Uterus (tissue), 2 donors: ENCODE results near the gene PPARA.

Experiments
- POLR2A ChIP-seq, 2 donors: fragments of 450-650 bp; IDR thresholded peaks; one replicate each; pipeline ENCODE4 v1.6.1; 2016; ENCODE audit warnings: antibody characterized with exemption in 2 of 2, mild to moderate bottlenecking in 1 of 2, moderate library complexity in 1 of 2
- TF ChIP-seq, protein P1 (sequence below), 4 experiments: fragments of 200-600 bp in 2 of 4; fragments of 450-650 bp in 2 of 4; sonication (generic) in 2 of 4; IDR thresholded peaks; one replicate each; pipeline ENCODE4 v1.5.1; 2016 to 2019; ENCODE audit warnings: antibody characterized with exemption in 4 of 4, mild to moderate bottlenecking in 2 of 4, moderate library complexity in 1 of 4

DNA sequence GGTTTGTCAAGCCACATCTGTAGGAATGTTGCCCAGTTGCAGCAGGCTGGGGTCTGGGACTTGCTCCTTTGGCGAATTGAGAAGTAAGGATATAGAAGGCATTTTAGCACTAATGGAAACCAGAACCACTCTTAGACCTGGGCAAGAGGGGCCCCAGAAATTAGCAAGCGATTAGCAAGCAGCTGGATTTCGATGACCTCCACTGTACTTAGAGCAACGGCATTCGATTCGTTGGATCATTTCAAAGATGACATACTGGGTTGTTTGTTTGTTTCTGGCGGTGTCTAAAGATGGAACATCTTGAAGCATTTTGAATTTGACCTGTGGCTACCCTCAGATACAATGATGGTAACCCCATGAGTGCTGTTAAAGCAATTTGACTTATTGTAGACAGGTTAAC, 100.9 kb downstream of the PPARA start:
- no peak for TF ChIP-seq POLR2A (IDR thresholded peaks at IDR 0.05)
- TF ChIP-seq, protein P1, sequence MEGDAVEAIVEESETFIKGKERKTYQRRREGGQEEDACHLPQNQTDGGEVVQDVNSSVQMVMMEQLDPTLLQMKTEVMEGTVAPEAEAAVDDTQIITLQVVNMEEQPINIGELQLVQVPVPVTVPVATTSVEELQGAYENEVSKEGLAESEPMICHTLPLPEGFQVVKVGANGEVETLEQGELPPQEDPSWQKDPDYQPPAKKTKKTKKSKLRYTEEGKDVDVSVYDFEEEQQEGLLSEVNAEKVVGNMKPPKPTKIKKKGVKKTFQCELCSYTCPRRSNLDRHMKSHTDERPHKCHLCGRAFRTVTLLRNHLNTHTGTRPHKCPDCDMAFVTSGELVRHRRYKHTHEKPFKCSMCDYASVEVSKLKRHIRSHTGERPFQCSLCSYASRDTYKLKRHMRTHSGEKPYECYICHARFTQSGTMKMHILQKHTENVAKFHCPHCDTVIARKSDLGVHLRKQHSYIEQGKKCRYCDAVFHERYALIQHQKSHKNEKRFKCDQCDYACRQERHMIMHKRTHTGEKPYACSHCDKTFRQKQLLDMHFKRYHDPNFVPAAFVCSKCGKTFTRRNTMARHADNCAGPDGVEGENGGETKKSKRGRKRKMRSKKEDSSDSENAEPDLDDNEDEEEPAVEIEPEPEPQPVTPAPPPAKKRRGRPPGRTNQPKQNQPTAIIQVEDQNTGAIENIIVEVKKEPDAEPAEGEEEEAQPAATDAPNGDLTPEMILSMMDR (IDR thresholded peaks at IDR 0.05), result no peak
